Panc1 (cell line): ENCODE data around the gene TPPP. TPM values are rescaled to one million over a fixed set of nuclear protein-coding genes. Genes with fewer than 3 reads are reported as not detected.

ENCODE experiments used
- ATAC-seq: fragments of 200-7000 bp; cut with Tn5 transposase; 2 replicates; pipeline ENCODE4 v1.9.1; 2020; ENCODE audit warnings: mild to moderate bottlenecking, moderate library complexity
- BruUV-seq: library from RNA; stranded (reverse); fragments of 400-500 nt; replicated peaks from 2 replicates; lab custom pipeline; 2021; lab: Mats Ljungman, UMichigan
- CTCF ChIA-PET: fragments of 300-600 bp; sonication (Branson Sonifier 250); formaldehyde crosslinking; loops from one replicate; lab custom pipeline; 2022; ENCODE audit warnings: antibody characterized with exemption; lab: Charles Lee
- POLR2A ChIA-PET: fragments of 300-600 bp; sonication (Branson Sonifier 250); formaldehyde crosslinking; loops from one replicate; lab custom pipeline; 2022; ENCODE audit warnings: antibody characterized with exemption; lab: Charles Lee
- DNase-seq: peaks from one replicate; pipeline ENCODE4 v3.0.0-alpha.2; 2010; ENCODE audit warnings: low read depth, low spot score
- H3K27ac ChIP-seq: 2 replicates; pipeline ENCODE4 v1.5.1; 2011; ENCODE audit warnings: mild to moderate bottlenecking, low read length, inconsistent platforms
- H3K27me3 ChIP-seq: fragments of 200-500 bp; sonication (Bioruptor generic); 2 replicates; pipeline ENCODE4 v1.6.0; 2014; ENCODE audit warnings: low read length, inconsistent platforms; ENCODE audit not compliant: control insufficient read depth, insufficient read depth
- H3K36me3 ChIP-seq: fragments of 200-500 bp; sonication (Bioruptor generic); 2 replicates; pipeline ENCODE4 v1.5.1; 2014; ENCODE audit warnings: inconsistent platforms, mild to moderate bottlenecking, low read length, moderate library complexity; ENCODE audit not compliant: control insufficient read depth, insufficient read depth
- H3K4me1 ChIP-seq: 2 replicates; pipeline ENCODE4 v1.5.1; 2011; ENCODE audit warnings: inconsistent platforms, mild to moderate bottlenecking, low read length, moderate library complexity; ENCODE audit not compliant: control insufficient read depth, insufficient read depth
- H3K4me3 ChIP-seq, 2 experiments: 2 replicates each; pipeline ENCODE4 v1.5.1; 2011 to 2012; ENCODE audit warnings: low read depth in 2 of 2, low read length in 2 of 2, mild to moderate bottlenecking in 2 of 2, inconsistent platforms in 1 of 2, moderate library complexity in 1 of 2
- H3K9me3 ChIP-seq: fragments of 200-500 bp; sonication (Bioruptor generic); 2 replicates; pipeline ENCODE4 v1.5.1; 2014; ENCODE audit warnings: low read depth, mild to moderate bottlenecking, inconsistent platforms, low read length, moderate library complexity; ENCODE audit not compliant: control insufficient read depth, insufficient read depth
- CTCF ChIP-seq: fragments of 450-650 bp; IDR thresholded peaks from 2 replicates; pipeline ENCODE4 v1.5.1; 2017; ENCODE audit warnings: mild to moderate bottlenecking
- POLR2AphosphoS5 ChIP-seq: IDR thresholded peaks from 2 replicates; pipeline ENCODE4 v1.6.1; 2012; ENCODE audit warnings: mild to moderate bottlenecking, low read depth, low read length, moderate library complexity
- SIN3A ChIP-seq: IDR thresholded peaks from 2 replicates; pipeline ENCODE4 v1.6.1; 2012; ENCODE audit warnings: low read depth, mild to moderate bottlenecking, low read length, moderate library complexity, borderline replicate concordance; ENCODE audit not compliant: insufficient read depth
- TCF7L2 ChIP-seq: IDR thresholded peaks from 2 replicates; pipeline ENCODE4 v1.6.1; 2011; ENCODE audit warnings: mild to moderate bottlenecking, low read depth, low read length, inconsistent platforms
- in situ Hi-C: cut with HindIII; loops from 2 replicates; pipeline ENCODE4 v1.10.0; 2016; ENCODE audit warnings: low sequenced_read_pairs, low pct_unique_long_range_greater_than_20kb
- intact Hi-C: fragments of 100-400 bp; cut with micrococcal nuclease; formaldehyde crosslinking; loops from one replicate; pipeline ENCODE4 v1.10.0; 2022; ENCODE audit not compliant: unreplicated experiment
- total RNA-seq: library from RNA; stranded (reverse); gene quantifications from one replicate; pipeline ENCODE4 v1.2.1, GENCODE V29; 2021; ENCODE audit not compliant: unreplicated experiment
- TF ChIP-seq, protein P1 (sequence below), 2 experiments: IDR thresholded peaks; 2 replicates each; pipeline ENCODE4 v1.6.1; 2011 to 2012; ENCODE audit warnings: low read depth in 2 of 2, control low read depth in 1 of 2, low read length in 1 of 2, mild to moderate bottlenecking in 1 of 2, moderate library complexity in 1 of 2; ENCODE audit not compliant: insufficient read depth in 1 of 2

Gene TPPP
- total RNA-seq, 1 experiment from 2014 or later: 0.98 TPM

- in situ Hi-C loops: no loop called here
- no TSS peak for BruUV-seq
- DNase-seq (no peak), ATAC-seq (no peak)
- Histone ChIP-seq H3K9me3 (no peaks in the 10 kb centered on the region), H3K27ac (no peak overlapping the region), H3K27me3 (no peaks in the 10 kb centered on the region), H3K36me3 (peaks cover 6% of the 10 kb centered on the region; the same call in 1 of the 2 replicates), H3K4me3 (no peak overlapping the region), H3K4me1 (peaks cover 15% of the 10 kb centered on the region)
- ChIA-PET POLR2A (no interaction called here), CTCF (no interaction called here)
- TF ChIP-seq, protein P1, sequence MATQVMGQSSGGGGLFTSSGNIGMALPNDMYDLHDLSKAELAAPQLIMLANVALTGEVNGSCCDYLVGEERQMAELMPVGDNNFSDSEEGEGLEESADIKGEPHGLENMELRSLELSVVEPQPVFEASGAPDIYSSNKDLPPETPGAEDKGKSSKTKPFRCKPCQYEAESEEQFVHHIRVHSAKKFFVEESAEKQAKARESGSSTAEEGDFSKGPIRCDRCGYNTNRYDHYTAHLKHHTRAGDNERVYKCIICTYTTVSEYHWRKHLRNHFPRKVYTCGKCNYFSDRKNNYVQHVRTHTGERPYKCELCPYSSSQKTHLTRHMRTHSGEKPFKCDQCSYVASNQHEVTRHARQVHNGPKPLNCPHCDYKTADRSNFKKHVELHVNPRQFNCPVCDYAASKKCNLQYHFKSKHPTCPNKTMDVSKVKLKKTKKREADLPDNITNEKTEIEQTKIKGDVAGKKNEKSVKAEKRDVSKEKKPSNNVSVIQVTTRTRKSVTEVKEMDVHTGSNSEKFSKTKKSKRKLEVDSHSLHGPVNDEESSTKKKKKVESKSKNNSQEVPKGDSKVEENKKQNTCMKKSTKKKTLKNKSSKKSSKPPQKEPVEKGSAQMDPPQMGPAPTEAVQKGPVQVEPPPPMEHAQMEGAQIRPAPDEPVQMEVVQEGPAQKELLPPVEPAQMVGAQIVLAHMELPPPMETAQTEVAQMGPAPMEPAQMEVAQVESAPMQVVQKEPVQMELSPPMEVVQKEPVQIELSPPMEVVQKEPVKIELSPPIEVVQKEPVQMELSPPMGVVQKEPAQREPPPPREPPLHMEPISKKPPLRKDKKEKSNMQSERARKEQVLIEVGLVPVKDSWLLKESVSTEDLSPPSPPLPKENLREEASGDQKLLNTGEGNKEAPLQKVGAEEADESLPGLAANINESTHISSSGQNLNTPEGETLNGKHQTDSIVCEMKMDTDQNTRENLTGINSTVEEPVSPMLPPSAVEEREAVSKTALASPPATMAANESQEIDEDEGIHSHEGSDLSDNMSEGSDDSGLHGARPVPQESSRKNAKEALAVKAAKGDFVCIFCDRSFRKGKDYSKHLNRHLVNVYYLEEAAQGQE (IDR thresholded peaks at IDR 0.05; ENCODE audit: insufficient read depth in 1 of 2, low read depth in 2 of 2, low read length in 1 of 2): no peak
- no peak for TF ChIP-seq POLR2AphosphoS5
- no peak for TF ChIP-seq TCF7L2
- no peak for TF ChIP-seq CTCF
- TF ChIP-seq SIN3A: no peak
- intact Hi-C loops: no loop called here
These were observed 37.7 kb downstream of the TPPP start for GRCh38 chr5:655406-655805.

GRCh38 chr5:654071-654778 lies 38.9 kb downstream of the TPPP start:
- Histone ChIP-seq H3K9me3 (no peaks in the 10 kb centered on the region), H3K4me3 (no peak overlapping the region), H3K27me3 (no peaks in the 10 kb centered on the region), H3K27ac (no peak overlapping the region), H3K4me1 (peaks cover 15% of the 10 kb centered on the region), H3K36me3 (peaks cover 6% of the 10 kb centered on the region; the same call in 1 of the 2 replicates)
- intact Hi-C loops: no loop called here
- ChIA-PET POLR2A (no interaction called here), CTCF (no interaction called here)
- in situ Hi-C loops: no loop called here
- no peak for ATAC-seq
- TF ChIP-seq, protein P1 (IDR thresholded peaks at IDR 0.05; ENCODE audit: insufficient read depth in 1 of 2, low read depth in 2 of 2, low read length in 1 of 2): no peak
- TF ChIP-seq CTCF (no peak), TCF7L2 (no peak), SIN3A (no peak), POLR2AphosphoS5 (no peak)
- DNase-seq: no peak
- no TSS peak for BruUV-seq
